ENCODE results near the gene PON2.

The PON2 gene

GRCh38 chr7:95367606-95368005 is 67.2 kb downstream of the PON2 start:
- TF ChIP-seq CTCF (conservative IDR thresholded peaks at IDR 0.05; ENCODE audit: low read length) = no peak
- no peak for DNase-seq (ENCODE audit: low read depth)

GRCh38 chr7:95365151-95365550 is 69.7 kb downstream of the PON2 start:
- TF ChIP-seq CTCF (conservative IDR thresholded peaks at IDR 0.05; ENCODE audit: low read length) = no peak
- DNase-seq (ENCODE audit: low read depth) = no peak
- no peak overlapping the region for H3K4me3 ChIP-seq (ENCODE audit: low read length)

More at GRCh38 chr7:95367606-95368005, 67.2 kb downstream of the PON2 start:
- H3K4me3 ChIP-seq (ENCODE audit: low read length) = no peak overlapping the region

GRCh38 chr7:95357623-95358022 is 77.2 kb downstream of the PON2 start:
- DNase-seq (ENCODE audit: low read depth) = no peak
- TF ChIP-seq CTCF (conservative IDR thresholded peaks at IDR 0.05; ENCODE audit: low read length) = no peak
- no peak overlapping the region for H3K4me3 ChIP-seq (ENCODE audit: low read length)

Measured in AG10803 (cell line).